ENCODE results near the gene KCNN1.
"Not testable (repeated sequence)": the region's sequence is repeated elsewhere in the genome, so short reads cannot be mapped to it uniquely, and the experiment has no call there.

The KCNN1 gene

GRCh38 chr19:17974551-17974950 lies 7.6 kb downstream of the KCNN1 start:
- Histone ChIP-seq H3K36me3 (ENCODE audit: control insufficient read depth, insufficient read depth, low read length) (no peaks in the 10 kb centered on the region), H3K9me3 (ENCODE audit: control insufficient read depth, low read length) (no peaks in the 10 kb centered on the region)
- WGBS, 2 experiments (ENCODE audit: insufficient coverage in 2 of 2) = 95% methylated on average over 4 to 5 of the region's 6 CpGs

GRCh38 chr19:17975032-17975431 lies 8.1 kb downstream of the KCNN1 start:
- Histone ChIP-seq H3K4me1 (ENCODE audit: control insufficient read depth, insufficient read depth, low read length, poor library complexity, severe bottlenecking) (no peaks in the 10 kb centered on the region), H3K36me3 (ENCODE audit: control insufficient read depth, insufficient read depth, low read length) (no peaks in the 10 kb centered on the region), H3K27ac (ENCODE audit: low read depth, low read length, severe bottlenecking) (no peak overlapping the region), H3K4me3 (ENCODE audit: extremely low read depth, insufficient read depth, low read length, poor library complexity, severe bottlenecking) (no peak overlapping the region), H3K9me3 (ENCODE audit: control insufficient read depth, low read length) (no peaks in the 10 kb centered on the region)
- 88 to 100% methylated on average over 6 to 7 of the region's 8 CpGs for WGBS, 2 experiments (ENCODE audit: insufficient coverage in 2 of 2)

More at GRCh38 chr19:17974551-17974950, 7.6 kb downstream of the KCNN1 start:
- no peak overlapping the region for H3K27ac ChIP-seq (ENCODE audit: low read depth, low read length, severe bottlenecking)
- no peak overlapping the region for H3K4me3 ChIP-seq (ENCODE audit: extremely low read depth, insufficient read depth, low read length, poor library complexity, severe bottlenecking)
- no peaks in the 10 kb centered on the region for H3K4me1 ChIP-seq (ENCODE audit: control insufficient read depth, insufficient read depth, low read length, poor library complexity, severe bottlenecking)

GRCh38 chr19:17977021-17977420 lies 10.1 kb downstream of the KCNN1 start:
- Histone ChIP-seq H3K4me1 (ENCODE audit: control insufficient read depth, insufficient read depth, low read length, poor library complexity, severe bottlenecking) (no peaks in the 10 kb centered on the region), H3K4me3 (ENCODE audit: extremely low read depth, insufficient read depth, low read length, poor library complexity, severe bottlenecking) (no peak overlapping the region), H3K9me3 (ENCODE audit: control insufficient read depth, low read length) (no peaks in the 10 kb centered on the region), H3K27ac (ENCODE audit: low read depth, low read length, severe bottlenecking) (no peak overlapping the region), H3K36me3 (ENCODE audit: control insufficient read depth, insufficient read depth, low read length) (no peaks in the 10 kb centered on the region)
- WGBS, 2 experiments (ENCODE audit: insufficient coverage in 2 of 2) = 76 to 90% methylated on average over 3 to 4 of the region's 4 CpGs

- WGBS, 2 experiments (ENCODE audit: insufficient coverage in 2 of 2) = 93 to 94% methylated on average over 6 to 7 of the region's 7 CpGs
Observed at GRCh38 chr19:17977488-17977887, 10.6 kb downstream of the KCNN1 start.

GRCh38 chr19:17981611-17982010 lies 14.7 kb downstream of the KCNN1 start:
- no peaks in the 10 kb centered on the region for H3K4me1 ChIP-seq (ENCODE audit: control insufficient read depth, insufficient read depth, low read length, poor library complexity, severe bottlenecking)
- no peak overlapping the region for H3K27ac ChIP-seq (ENCODE audit: low read depth, low read length, severe bottlenecking)
- no peaks in the 10 kb centered on the region for H3K9me3 ChIP-seq (ENCODE audit: control insufficient read depth, low read length)
- 95 to 96% methylated on average over 38 of the region's 38 CpGs for WGBS, 2 experiments (ENCODE audit: insufficient coverage in 2 of 2)
- no peaks in the 10 kb centered on the region for H3K36me3 ChIP-seq (ENCODE audit: control insufficient read depth, insufficient read depth, low read length)
- H3K4me3 ChIP-seq (ENCODE audit: extremely low read depth, insufficient read depth, low read length, poor library complexity, severe bottlenecking) = no peak overlapping the region

More at GRCh38 chr19:17977488-17977887, 10.6 kb downstream of the KCNN1 start:
- no peak overlapping the region for H3K4me3 ChIP-seq (ENCODE audit: extremely low read depth, insufficient read depth, low read length, poor library complexity, severe bottlenecking)
- no peak overlapping the region for H3K27ac ChIP-seq (ENCODE audit: low read depth, low read length, severe bottlenecking)
- H3K36me3 ChIP-seq (ENCODE audit: control insufficient read depth, insufficient read depth, low read length) = no peaks in the 10 kb centered on the region
- H3K4me1 ChIP-seq (ENCODE audit: control insufficient read depth, insufficient read depth, low read length, poor library complexity, severe bottlenecking) = no peaks in the 10 kb centered on the region
- H3K9me3 ChIP-seq (ENCODE audit: control insufficient read depth, low read length) = no peaks in the 10 kb centered on the region

GRCh38 chr19:17982430-17982829 lies 15.5 kb downstream of the KCNN1 start:
- H3K9me3 ChIP-seq (ENCODE audit: control insufficient read depth, low read length) = no peaks in the 10 kb centered on the region
- no peak overlapping the region for H3K4me3 ChIP-seq (ENCODE audit: extremely low read depth, insufficient read depth, low read length, poor library complexity, severe bottlenecking)
- no peak overlapping the region for H3K27ac ChIP-seq (ENCODE audit: low read depth, low read length, severe bottlenecking)
- no peaks in the 10 kb centered on the region for H3K36me3 ChIP-seq (ENCODE audit: control insufficient read depth, insufficient read depth, low read length)
- WGBS, 2 experiments (ENCODE audit: insufficient coverage in 2 of 2) = 91 to 94% methylated on average over 13 to 17 of the region's 22 CpGs
- no peaks in the 10 kb centered on the region for H3K4me1 ChIP-seq (ENCODE audit: control insufficient read depth, insufficient read depth, low read length, poor library complexity, severe bottlenecking)

GRCh38 chr19:17985037-17985818 lies 18.3 kb downstream of the KCNN1 start:
- Histone ChIP-seq H3K4me3 (ENCODE audit: extremely low read depth, insufficient read depth, low read length, poor library complexity, severe bottlenecking) (no peak overlapping the region), H3K4me1 (ENCODE audit: control insufficient read depth, insufficient read depth, low read length, poor library complexity, severe bottlenecking) (no peaks in the 10 kb centered on the region), H3K27ac (ENCODE audit: low read depth, low read length, severe bottlenecking) (no peak overlapping the region), H3K36me3 (ENCODE audit: control insufficient read depth, insufficient read depth, low read length) (no peaks in the 10 kb centered on the region), H3K9me3 (ENCODE audit: control insufficient read depth, low read length) (no peaks in the 10 kb centered on the region)
- 85 to 87% methylated on average over 9 to 10 of the region's 17 CpGs for WGBS, 2 experiments (ENCODE audit: insufficient coverage in 2 of 2)

GRCh38 chr19:17986569-17986968 lies 19.7 kb downstream of the KCNN1 start:
- not testable (repeated sequence) for H3K4me1 ChIP-seq (ENCODE audit: control insufficient read depth, insufficient read depth, low read length, poor library complexity, severe bottlenecking); H3K27ac ChIP-seq (ENCODE audit: low read depth, low read length, severe bottlenecking); H3K36me3 ChIP-seq (ENCODE audit: control insufficient read depth, insufficient read depth, low read length); H3K9me3 ChIP-seq (ENCODE audit: control insufficient read depth, low read length); H3K4me3 ChIP-seq (ENCODE audit: extremely low read depth, insufficient read depth, low read length, poor library complexity, severe bottlenecking)
- 89 to 94% methylated on average over 7 to 8 of the region's 8 CpGs for WGBS, 2 experiments (ENCODE audit: insufficient coverage in 2 of 2)

GRCh38 chr19:17988161-17988560 lies 21.3 kb downstream of the KCNN1 start:
- 94 to 95% methylated on average over 10 to 12 of the region's 13 CpGs for WGBS, 2 experiments (ENCODE audit: insufficient coverage in 2 of 2)
- no peaks in the 10 kb centered on the region for H3K9me3 ChIP-seq (ENCODE audit: control insufficient read depth, low read length)
- H3K4me3 ChIP-seq (ENCODE audit: extremely low read depth, insufficient read depth, low read length, poor library complexity, severe bottlenecking) = no peak overlapping the region
- H3K36me3 ChIP-seq (ENCODE audit: control insufficient read depth, insufficient read depth, low read length) = no peaks in the 10 kb centered on the region
- H3K27ac ChIP-seq (ENCODE audit: low read depth, low read length, severe bottlenecking) = no peak overlapping the region
- no peaks in the 10 kb centered on the region for H3K4me1 ChIP-seq (ENCODE audit: control insufficient read depth, insufficient read depth, low read length, poor library complexity, severe bottlenecking)

GRCh38 chr19:17989425-17990094 lies 22.7 kb downstream of the KCNN1 start:
- Histone ChIP-seq H3K36me3 (ENCODE audit: control insufficient read depth, insufficient read depth, low read length) (no peaks in the 10 kb centered on the region), H3K4me3 (ENCODE audit: extremely low read depth, insufficient read depth, low read length, poor library complexity, severe bottlenecking) (no peak overlapping the region), H3K27ac (ENCODE audit: low read depth, low read length, severe bottlenecking) (no peak overlapping the region), H3K4me1 (ENCODE audit: control insufficient read depth, insufficient read depth, low read length, poor library complexity, severe bottlenecking) (no peaks in the 10 kb centered on the region), H3K9me3 (ENCODE audit: control insufficient read depth, low read length) (no peaks in the 10 kb centered on the region)
- 93 to 95% methylated on average over 10 to 13 of the region's 16 CpGs for WGBS, 2 experiments (ENCODE audit: insufficient coverage in 2 of 2)

All from mesodermal cell (in vitro differentiated cells).